ENCODE measurements around the gene GRIP2.

GRIP2 gene

GRCh38 chr3:14524311-14524711, 15.8 kb downstream of the GRIP2 start:
- DNase-seq = no peak
- Histone ChIP-seq H3K27me3 (replicated peaks) (peaks cover 11% of the 10 kb centered on the region), H3K4me3 (ENCODE audit: low read depth, low read length) (no peak overlapping the region), H3K27ac (no peak overlapping the region), H3K36me3 (replicated peaks) (no peaks in the 10 kb centered on the region)
- TF ChIP-seq, protein P1, sequence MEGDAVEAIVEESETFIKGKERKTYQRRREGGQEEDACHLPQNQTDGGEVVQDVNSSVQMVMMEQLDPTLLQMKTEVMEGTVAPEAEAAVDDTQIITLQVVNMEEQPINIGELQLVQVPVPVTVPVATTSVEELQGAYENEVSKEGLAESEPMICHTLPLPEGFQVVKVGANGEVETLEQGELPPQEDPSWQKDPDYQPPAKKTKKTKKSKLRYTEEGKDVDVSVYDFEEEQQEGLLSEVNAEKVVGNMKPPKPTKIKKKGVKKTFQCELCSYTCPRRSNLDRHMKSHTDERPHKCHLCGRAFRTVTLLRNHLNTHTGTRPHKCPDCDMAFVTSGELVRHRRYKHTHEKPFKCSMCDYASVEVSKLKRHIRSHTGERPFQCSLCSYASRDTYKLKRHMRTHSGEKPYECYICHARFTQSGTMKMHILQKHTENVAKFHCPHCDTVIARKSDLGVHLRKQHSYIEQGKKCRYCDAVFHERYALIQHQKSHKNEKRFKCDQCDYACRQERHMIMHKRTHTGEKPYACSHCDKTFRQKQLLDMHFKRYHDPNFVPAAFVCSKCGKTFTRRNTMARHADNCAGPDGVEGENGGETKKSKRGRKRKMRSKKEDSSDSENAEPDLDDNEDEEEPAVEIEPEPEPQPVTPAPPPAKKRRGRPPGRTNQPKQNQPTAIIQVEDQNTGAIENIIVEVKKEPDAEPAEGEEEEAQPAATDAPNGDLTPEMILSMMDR (IDR thresholded peaks at IDR 0.05; ENCODE audit: low read depth, low read length, missing control alignments) = no peak
- in situ Hi-C loops (cut with HindIII; ENCODE audit: low pct_ligation_motif_present, low sequenced_read_pairs) = no loop called here

DNA sequence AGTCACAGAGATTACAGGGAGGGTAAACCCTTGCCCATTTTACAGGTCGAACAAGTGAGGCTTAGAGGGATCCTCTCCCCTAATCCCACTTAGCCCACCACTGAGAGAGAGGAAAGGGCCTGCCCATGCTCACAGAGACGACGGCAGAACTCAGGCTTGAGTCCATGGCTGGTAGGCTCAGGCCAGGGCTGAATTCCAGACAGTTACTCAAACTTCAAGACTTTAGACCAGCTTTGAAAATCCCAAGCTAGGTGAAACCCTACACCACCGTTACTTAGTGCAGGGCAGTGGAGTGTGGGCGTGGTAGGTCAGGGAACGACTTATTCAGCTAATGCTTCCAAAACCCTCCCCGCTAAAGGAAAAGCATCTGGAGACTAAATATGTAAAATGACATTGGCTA, 16.4 kb downstream of the GRIP2 start:
- H3K27me3 ChIP-seq (replicated peaks) = peaks cover 11% of the 10 kb centered on the region
- no peak overlapping the region for H3K4me3 ChIP-seq (ENCODE audit: low read depth, low read length)
- TF ChIP-seq, protein P1 (IDR thresholded peaks at IDR 0.05; ENCODE audit: low read depth, low read length, missing control alignments) = no peak
- no peak for DNase-seq
- in situ Hi-C loops (cut with HindIII; ENCODE audit: low pct_ligation_motif_present, low sequenced_read_pairs) = no loop called here
- H3K27ac ChIP-seq = no peak overlapping the region
- no peaks in the 10 kb centered on the region for H3K36me3 ChIP-seq (replicated peaks)

DNA sequence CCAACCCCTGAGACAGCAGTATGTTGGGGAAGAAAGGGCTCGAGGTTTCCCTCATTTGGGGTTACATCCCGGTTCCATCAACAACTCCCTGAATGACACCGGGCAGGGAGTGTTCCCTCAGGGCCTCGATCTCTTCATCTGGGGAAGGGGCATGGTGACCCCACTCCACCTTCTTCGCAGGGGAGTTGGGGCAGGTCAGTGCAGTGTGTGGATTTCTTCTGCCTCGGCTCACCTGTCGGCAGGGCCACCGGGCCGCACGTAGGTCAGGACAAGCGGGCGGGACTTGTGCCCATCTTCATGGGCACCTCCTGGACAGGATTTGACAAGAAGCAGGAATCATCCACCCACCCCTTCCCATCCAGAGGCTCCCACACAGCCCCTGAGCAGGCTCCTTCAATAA, 17.4 kb downstream of the GRIP2 start:
- no peak for DNase-seq
- H3K27me3 ChIP-seq (replicated peaks) = peaks cover 11% of the 10 kb centered on the region
- in situ Hi-C loops (cut with HindIII; ENCODE audit: low pct_ligation_motif_present, low sequenced_read_pairs) = no loop called here

DNA sequence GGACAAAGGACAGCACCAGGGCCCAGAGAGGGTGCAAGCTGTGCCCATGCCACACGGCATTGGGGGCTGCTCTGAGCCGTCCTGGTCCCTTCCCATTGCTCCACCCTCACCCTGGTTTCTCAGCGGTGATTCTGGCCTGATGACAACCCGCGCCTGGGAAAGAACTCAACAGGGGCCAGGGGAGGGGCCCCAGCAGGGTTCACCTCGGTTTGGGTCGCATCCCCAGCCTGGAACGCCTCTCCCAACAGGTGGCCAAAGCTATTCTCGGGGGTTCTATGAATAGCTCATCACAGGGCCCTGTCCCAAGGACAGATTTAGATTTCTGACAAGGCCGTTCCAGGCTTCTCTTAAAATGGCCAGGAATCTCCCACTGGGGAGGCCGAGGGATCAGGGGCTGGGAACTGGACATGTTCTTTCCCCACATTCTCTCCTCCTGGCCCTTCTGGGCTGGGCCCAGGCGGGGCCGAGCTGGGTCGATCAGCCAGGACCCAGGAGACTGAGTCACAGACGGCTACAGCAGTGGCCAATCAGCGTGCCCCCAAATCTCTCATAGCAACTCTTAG, 17.9 kb downstream of the GRIP2 start:
- TF ChIP-seq, protein P1 (IDR thresholded peaks at IDR 0.05; ENCODE audit: low read depth, low read length, missing control alignments) = no peak
- in situ Hi-C loops (cut with HindIII; ENCODE audit: low pct_ligation_motif_present, low sequenced_read_pairs) = no loop called here
- Histone ChIP-seq H3K4me3 (ENCODE audit: low read depth, low read length) (no peak overlapping the region), H3K27ac (no peak overlapping the region), H3K36me3 (replicated peaks) (no peaks in the 10 kb centered on the region), H3K27me3 (replicated peaks) (peaks cover 11% of the 10 kb centered on the region)
- DNase-seq = no peak

More for the DNA sequence above, 17.4 kb downstream of the GRIP2 start:
- TF ChIP-seq, protein P1 (IDR thresholded peaks at IDR 0.05; ENCODE audit: low read depth, low read length, missing control alignments) = no peak
- H3K27ac ChIP-seq = no peak overlapping the region
- H3K4me3 ChIP-seq (ENCODE audit: low read depth, low read length) = no peak overlapping the region
- no peaks in the 10 kb centered on the region for H3K36me3 ChIP-seq (replicated peaks)

DNA sequence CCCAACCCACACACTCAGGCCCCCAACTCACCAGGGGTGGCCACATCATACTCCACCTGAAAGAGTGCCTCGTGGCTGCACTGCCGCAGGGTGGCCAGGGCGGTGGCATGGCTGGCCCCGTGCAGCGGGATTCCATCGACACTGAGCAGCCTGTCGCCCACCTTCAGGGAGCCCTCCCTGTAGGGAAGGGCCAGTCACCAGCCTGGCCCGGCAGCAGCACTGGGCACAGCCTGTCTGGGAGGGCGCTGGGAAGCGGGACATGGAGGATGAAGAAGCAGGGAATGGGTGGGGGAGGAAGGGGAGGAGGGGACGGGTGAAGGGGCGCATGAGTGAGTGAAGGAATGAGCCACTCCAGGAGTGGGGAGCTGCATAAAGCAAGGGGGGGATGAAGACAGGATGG, 18.5 kb downstream of the GRIP2 start:
- no peak for DNase-seq
- TF ChIP-seq, protein P1 (IDR thresholded peaks at IDR 0.05; ENCODE audit: low read depth, low read length, missing control alignments) = no peak
- Histone ChIP-seq H3K36me3 (replicated peaks) (no peaks in the 10 kb centered on the region), H3K27me3 (replicated peaks) (peaks cover 11% of the 10 kb centered on the region), H3K4me3 (ENCODE audit: low read depth, low read length) (no peak overlapping the region), H3K27ac (no peak overlapping the region)
- in situ Hi-C loops (cut with HindIII; ENCODE audit: low pct_ligation_motif_present, low sequenced_read_pairs) = no loop called here

GRCh38 chr3:14520967-14521366, 19.2 kb downstream of the GRIP2 start:
- Histone ChIP-seq H3K4me3 (ENCODE audit: low read depth, low read length) (no peak overlapping the region), H3K27me3 (replicated peaks) (peaks cover 11% of the 10 kb centered on the region), H3K27ac (no peak overlapping the region), H3K36me3 (replicated peaks) (no peaks in the 10 kb centered on the region)
- in situ Hi-C loops (cut with HindIII; ENCODE audit: low pct_ligation_motif_present, low sequenced_read_pairs) = no loop called here
- DNase-seq = no peak
- TF ChIP-seq, protein P1 (IDR thresholded peaks at IDR 0.05; ENCODE audit: low read depth, low read length, missing control alignments) = no peak
